ENCODE data around the gene NRXN2. TPM values are rescaled to one million over a fixed set of nuclear protein-coding genes. Genes with fewer than 3 reads are reported as not detected.

The NRXN2 gene
- total and polyA plus RNA-seq, 4 donors, result 0.17 to 2.8 (median 1.4) TPM

DNA sequence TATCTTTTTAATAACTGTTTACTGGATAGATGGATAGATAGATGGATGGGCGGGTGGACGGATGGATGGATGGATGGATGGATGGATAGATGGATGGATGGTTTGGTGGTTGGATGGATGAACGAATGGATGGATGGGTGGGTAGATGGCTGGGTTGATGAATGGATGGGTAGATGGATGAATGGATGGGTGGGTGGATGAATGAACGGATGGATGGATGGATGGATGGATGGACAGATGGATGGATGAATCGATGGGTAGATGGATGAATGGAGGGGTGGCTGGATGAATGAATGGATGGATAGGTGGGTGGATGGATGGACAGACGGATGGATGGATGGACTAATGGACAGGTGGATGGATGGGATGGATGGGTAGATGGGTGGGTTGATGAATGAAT, 145.8 kb downstream of the NRXN2 start:
- TF ChIP-seq SP1 (IDR thresholded peaks at IDR 0.05) (no peak), EGR1 (IDR thresholded peaks at IDR 0.05; ENCODE audit: low read depth in 2 of 2) (no peak), FOXA2 (IDR thresholded peaks at IDR 0.05) (no peak), HNF4A (conservative IDR thresholded peaks at IDR 0.05) (no peak), RXRA (IDR thresholded peaks at IDR 0.05) (no peak), RAD21 (IDR thresholded peaks at IDR 0.05) (no peak), JUND (IDR thresholded peaks at IDR 0.05) (no peak), FOXA1 (IDR thresholded peaks at IDR 0.05) (no peak), YY1 (IDR thresholded peaks at IDR 0.05) (no peak), NR2F2 (IDR thresholded peaks at IDR 0.05) (no peak), TAF1 (conservative IDR thresholded peaks at IDR 0.05) (no peak), GABPA (IDR thresholded peaks at IDR 0.05 in 1 of 2, conservative IDR thresholded peaks at IDR 0.05 in 1 of 2) (no peak), HNF4G (IDR thresholded peaks at IDR 0.05) (no peak)
- TF ChIP-seq, protein P1, sequence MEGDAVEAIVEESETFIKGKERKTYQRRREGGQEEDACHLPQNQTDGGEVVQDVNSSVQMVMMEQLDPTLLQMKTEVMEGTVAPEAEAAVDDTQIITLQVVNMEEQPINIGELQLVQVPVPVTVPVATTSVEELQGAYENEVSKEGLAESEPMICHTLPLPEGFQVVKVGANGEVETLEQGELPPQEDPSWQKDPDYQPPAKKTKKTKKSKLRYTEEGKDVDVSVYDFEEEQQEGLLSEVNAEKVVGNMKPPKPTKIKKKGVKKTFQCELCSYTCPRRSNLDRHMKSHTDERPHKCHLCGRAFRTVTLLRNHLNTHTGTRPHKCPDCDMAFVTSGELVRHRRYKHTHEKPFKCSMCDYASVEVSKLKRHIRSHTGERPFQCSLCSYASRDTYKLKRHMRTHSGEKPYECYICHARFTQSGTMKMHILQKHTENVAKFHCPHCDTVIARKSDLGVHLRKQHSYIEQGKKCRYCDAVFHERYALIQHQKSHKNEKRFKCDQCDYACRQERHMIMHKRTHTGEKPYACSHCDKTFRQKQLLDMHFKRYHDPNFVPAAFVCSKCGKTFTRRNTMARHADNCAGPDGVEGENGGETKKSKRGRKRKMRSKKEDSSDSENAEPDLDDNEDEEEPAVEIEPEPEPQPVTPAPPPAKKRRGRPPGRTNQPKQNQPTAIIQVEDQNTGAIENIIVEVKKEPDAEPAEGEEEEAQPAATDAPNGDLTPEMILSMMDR (IDR thresholded peaks at IDR 0.05; ENCODE audit: low read depth, low read length, missing input control), result no peak
- TF ChIP-seq, protein P2, sequence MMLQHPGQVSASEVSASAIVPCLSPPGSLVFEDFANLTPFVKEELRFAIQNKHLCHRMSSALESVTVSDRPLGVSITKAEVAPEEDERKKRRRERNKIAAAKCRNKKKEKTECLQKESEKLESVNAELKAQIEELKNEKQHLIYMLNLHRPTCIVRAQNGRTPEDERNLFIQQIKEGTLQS (IDR thresholded peaks at IDR 0.05), result no peak
- TF ChIP-seq, protein P3, sequence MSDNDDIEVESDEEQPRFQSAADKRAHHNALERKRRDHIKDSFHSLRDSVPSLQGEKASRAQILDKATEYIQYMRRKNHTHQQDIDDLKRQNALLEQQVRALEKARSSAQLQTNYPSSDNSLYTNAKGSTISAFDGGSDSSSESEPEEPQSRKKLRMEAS (IDR thresholded peaks at IDR 0.05), result no peak
- TF ChIP-seq, protein P4, sequence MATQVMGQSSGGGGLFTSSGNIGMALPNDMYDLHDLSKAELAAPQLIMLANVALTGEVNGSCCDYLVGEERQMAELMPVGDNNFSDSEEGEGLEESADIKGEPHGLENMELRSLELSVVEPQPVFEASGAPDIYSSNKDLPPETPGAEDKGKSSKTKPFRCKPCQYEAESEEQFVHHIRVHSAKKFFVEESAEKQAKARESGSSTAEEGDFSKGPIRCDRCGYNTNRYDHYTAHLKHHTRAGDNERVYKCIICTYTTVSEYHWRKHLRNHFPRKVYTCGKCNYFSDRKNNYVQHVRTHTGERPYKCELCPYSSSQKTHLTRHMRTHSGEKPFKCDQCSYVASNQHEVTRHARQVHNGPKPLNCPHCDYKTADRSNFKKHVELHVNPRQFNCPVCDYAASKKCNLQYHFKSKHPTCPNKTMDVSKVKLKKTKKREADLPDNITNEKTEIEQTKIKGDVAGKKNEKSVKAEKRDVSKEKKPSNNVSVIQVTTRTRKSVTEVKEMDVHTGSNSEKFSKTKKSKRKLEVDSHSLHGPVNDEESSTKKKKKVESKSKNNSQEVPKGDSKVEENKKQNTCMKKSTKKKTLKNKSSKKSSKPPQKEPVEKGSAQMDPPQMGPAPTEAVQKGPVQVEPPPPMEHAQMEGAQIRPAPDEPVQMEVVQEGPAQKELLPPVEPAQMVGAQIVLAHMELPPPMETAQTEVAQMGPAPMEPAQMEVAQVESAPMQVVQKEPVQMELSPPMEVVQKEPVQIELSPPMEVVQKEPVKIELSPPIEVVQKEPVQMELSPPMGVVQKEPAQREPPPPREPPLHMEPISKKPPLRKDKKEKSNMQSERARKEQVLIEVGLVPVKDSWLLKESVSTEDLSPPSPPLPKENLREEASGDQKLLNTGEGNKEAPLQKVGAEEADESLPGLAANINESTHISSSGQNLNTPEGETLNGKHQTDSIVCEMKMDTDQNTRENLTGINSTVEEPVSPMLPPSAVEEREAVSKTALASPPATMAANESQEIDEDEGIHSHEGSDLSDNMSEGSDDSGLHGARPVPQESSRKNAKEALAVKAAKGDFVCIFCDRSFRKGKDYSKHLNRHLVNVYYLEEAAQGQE (IDR thresholded peaks at IDR 0.05), result no peak
- TF ChIP-seq, protein P5, sequence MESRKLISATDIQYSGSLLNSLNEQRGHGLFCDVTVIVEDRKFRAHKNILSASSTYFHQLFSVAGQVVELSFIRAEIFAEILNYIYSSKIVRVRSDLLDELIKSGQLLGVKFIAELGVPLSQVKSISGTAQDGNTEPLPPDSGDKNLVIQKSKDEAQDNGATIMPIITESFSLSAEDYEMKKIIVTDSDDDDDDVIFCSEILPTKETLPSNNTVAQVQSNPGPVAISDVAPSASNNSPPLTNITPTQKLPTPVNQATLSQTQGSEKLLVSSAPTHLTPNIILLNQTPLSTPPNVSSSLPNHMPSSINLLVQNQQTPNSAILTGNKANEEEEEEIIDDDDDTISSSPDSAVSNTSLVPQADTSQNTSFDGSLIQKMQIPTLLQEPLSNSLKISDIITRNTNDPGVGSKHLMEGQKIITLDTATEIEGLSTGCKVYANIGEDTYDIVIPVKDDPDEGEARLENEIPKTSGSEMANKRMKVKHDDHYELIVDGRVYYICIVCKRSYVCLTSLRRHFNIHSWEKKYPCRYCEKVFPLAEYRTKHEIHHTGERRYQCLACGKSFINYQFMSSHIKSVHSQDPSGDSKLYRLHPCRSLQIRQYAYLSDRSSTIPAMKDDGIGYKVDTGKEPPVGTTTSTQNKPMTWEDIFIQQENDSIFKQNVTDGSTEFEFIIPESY (IDR thresholded peaks at IDR 0.05), result no peak

More for the DNA sequence above, 145.8 kb downstream of the NRXN2 start:
- no peak overlapping the region for H3K9ac ChIP-seq (ENCODE audit: low read depth in 1 of 2, low read length in 2 of 2)
- H3K4me3 ChIP-seq (ENCODE audit: low read depth in 1 of 3, low read length in 3 of 3), result no peak overlapping the region
- no peaks in the 10 kb centered on the region for H3K9me3 ChIP-seq (ENCODE audit: control insufficient read depth in 4 of 4, low read length in 3 of 4)
- H3K27me3 ChIP-seq (ENCODE audit: control insufficient read depth in 4 of 4, insufficient read depth in 4 of 4, low read length in 3 of 4), result no peaks in the 10 kb centered on the region
- H3K4me1 ChIP-seq (ENCODE audit: control insufficient read depth in 4 of 4, insufficient read depth in 4 of 4, low read length in 3 of 4), result no peaks in the 10 kb centered on the region
- H3K27ac ChIP-seq (ENCODE audit: low read depth in 1 of 2, low read length in 2 of 2), result no peak overlapping the region
- no peak for DNase-seq (ENCODE audit: low spot score)
- 86% methylated on average over 6 of the region's 6 CpGs for WGBS
- no peaks in the 10 kb centered on the region for H3K36me3 ChIP-seq (ENCODE audit: control insufficient read depth in 4 of 4, insufficient read depth in 3 of 4, low read depth in 1 of 4, low read length in 3 of 4)

Measured in liver (tissue), 9 donors.